COLO668 (cell line): ENCODE measurements around the gene CACNB4.
"Not testable (repeated sequence)": the region's sequence is repeated elsewhere in the genome, so short reads cannot be mapped to it uniquely, and the experiment has no call there.

Experiments used
- DNase-seq: peaks from one replicate; lab custom pipeline; 2025; ENCODE audit not compliant: unreplicated experiment; lab: John Stamatoyannopoulos, UW

Gene CACNB4

DNA sequence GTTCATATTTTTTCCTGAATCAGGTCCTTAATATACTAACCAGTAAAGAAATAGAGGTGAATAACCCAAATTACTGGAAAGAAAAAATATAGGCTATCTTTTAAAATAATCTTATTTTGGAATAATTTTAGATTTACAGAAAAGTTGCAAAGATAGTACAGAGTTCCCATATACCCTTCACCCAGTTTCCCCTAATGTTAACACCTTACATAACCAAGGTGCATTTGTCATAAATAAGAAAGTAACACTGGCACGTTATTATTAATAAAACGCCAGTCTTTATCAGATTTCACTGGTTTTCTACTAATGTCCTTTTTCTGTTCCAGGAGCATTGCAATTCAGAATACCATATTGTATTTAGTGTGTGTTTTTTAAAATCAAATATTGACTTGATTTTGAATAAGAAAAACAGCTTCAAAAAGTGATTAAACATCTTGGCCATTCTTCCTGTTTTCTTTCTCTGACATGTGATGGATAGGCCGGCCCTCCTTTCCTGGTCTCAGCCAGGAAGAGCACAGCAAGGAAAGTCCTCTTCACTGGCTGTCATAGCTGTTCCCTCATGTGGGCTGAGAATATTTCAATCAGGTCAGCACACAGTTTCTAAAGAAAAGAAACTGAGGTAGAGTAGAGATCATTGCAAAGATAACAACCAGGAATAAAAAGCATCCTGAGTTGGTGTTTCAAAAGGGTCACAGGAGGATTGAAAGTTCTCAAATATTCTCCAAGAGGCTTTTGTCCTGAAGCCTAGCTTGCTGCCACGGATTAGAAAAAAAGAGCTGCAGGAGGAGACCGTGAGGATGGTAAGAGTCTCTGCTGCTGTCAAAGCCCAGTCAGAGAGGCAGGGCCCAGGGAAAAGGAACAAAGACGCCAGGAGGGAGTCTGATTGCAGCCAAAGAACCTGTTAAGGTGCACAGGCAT is 191.3 kb downstream of the CACNB4 start:
- DNase-seq, result no peak

DNA sequence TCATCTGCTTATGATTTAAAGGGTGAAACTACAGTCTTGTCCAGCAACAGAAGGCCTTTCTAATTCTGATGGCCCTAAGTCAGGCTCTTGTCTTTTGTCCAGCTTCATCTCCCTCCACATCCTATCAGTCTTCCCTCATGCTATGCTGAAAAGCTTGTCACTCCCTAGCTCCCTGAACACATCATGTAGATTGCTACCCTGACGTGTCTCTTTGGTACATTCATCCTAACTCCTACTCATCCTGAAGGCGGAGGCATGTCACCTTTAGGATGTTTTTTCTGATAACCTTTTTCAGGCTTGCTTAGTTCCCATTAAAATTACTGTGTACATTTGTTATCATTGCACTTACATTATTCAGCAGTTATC is 192.2 kb downstream of the CACNB4 start:
- DNase-seq, result no peak

DNA sequence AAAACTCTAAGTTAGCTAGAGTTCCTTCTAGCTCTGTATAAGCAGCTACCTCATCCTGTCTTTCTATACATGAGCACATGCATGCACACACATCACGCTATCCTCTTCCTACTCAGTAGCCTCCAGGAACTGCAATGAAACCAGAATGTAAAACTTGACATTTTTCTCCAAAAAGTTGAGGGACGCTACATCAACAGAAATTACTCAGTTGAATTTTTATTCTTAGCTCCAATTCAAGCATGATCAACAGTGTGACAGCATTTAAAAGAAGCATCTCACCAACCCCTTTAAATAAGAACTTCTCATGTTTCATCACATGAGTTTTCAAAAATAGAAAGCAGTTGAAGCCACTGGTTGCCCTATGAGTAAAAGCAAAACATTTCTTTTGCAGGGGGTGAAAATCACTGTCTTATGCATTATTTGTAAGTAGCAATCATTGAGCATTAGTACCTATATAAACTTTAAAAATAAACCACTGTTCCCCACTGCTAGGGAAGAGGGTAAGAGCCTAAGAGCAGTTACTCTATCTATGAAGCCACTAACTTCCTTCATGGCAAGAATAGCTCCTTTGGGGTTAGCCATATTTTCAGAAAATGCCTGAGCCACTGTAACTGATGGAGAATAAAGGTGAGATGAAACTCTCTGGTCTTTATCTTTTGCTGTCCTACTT is 192.7 kb downstream of the CACNB4 start:
- DNase-seq, result no peak

DNA sequence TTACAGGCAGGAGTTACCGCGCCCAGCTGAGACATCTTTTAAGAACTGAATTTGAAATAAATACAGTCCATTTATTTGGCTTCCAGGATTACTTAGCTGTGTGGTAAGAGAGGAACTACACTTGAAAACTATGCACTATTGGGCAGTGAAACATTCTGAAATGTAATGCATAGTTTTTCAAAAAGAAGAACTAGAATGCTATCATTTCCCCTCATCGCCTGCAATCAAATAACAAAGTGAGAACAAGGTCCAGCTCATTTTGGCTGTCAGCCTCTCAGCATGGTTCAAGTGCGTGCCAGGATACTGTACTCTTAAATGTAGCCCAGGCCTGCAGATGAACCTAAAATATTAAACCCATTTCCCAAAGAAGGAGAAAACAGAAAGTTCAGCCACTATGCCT is 194.0 kb downstream of the CACNB4 start:
- no peak for DNase-seq

DNA sequence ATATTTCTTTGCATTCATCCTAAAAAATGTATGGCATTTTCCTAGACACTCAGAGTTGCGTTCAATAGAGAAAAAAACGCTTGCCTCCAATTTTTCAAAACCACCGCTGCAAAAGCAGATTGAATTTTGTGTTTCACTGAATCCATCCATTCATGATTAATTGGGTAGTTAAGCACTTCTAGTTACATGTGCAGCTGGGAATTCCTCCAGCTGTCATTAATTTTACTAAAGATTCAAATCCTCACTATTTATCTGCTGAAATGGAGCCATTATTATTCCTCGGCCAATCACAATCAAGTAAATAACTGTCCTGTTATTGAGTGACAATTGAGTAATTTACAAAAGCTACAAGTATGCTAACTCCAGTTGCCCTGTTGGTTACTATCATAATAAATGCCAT is 194.8 kb downstream of the CACNB4 start:
- no peak for DNase-seq

DNA sequence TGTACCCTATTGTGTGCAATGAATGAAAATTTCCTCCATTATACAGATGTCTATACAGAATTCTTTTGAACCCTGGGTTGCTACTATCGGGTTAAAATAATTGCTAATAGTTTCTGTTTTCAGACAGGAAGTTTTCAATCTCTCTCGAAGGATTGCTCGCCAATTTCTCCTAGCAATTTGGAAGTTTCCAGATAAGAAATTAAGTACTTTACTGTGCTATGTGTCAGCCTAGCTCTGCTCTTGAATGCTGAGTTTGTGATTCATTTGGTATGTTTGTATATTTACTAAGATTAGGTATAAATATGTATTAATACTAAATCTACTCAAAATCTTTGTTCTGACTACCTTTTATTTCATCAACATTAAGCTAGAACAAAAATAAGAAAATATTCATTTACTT is 196.0 kb downstream of the CACNB4 start:
- no peak for DNase-seq

DNA sequence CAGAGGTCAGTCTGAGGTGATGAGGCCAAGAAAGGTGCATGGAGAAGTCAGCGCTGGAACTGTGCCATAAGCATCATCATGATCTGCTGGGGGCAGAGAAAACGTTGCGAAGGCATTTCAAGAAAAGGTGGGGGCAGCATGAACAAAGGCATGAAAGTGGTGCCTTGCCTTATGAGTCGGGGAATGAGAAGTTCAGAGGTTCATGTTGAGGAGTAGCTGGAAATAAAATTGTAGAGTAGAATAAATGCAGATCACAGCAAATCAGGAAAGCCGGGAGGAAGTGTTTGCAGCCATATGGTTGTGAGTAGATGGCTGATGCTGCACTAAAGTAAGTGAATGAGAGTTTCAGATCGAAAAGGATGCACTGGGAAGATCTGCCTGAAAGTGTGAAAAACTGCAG is 198.5 kb downstream of the CACNB4 start:
- no peak for DNase-seq

DNA sequence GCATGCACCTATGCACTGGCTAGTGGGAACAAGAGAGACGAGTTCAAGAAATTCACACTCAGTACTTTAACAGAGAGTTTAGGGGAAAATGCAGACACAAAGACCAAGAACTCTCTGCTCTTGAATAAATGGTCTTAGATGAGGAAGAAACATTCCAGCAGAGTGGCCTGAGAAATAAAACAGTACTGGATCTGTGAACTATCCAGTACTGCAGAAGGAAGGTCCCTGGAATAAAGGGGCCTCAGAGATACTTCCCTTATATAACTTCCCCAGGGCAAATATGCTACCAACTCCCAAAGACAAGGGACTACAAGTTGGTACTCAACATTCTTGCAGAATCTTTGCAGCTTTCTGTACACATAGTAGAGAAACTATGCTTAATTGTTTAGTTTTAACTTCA is 199.7 kb downstream of the CACNB4 start:
- no peak for DNase-seq

DNA sequence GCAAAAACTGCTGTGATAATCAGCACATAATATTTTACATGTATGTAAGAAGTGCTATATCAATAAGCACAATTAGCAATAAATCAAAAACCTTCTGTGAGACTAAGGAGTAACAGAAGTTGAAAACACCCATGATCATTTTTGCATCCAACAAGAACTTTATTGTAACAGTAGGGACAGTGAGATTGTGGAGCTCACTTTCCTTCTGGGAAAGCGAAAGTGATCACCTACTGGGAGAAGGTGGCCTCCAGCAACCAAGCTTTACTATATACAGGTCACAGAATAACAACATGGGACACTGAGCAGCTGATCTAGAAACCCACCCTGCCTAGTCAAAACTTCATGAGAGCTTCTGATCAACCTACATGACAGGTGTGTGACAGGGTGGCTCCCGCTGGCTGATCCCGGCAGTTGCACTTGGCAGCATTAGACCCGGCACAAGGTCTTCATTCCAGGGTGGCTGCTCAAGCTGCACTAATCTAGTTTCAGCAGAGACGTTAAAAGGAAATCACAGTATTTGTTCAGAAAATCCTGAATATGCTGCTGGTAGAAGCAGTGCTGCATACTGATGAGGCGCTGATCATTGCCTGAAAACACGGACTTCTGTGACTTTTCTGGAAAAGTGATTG is 207.2 kb downstream of the CACNB4 start:
- DNase-seq, result no peak

DNA sequence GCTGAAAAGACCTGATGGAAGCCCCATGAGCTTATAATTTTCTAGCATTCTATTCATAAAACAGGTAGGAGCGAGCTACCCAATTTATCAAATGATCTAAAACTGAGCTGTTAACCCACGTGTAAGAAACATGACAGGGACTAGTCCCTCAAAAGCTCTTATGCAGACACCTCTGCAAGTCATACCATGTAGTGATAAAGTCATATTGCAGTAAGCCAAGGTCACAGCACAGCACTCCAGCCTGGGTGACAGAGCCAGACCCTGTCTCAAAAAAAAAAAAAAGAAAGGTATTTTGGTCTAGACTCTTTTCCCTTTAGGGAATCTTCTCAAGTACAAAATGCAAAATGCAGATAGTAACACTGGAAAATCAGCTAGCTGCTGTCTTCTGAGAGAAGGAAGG is 211.7 kb downstream of the CACNB4 start:
- DNase-seq, result no peak

DNA sequence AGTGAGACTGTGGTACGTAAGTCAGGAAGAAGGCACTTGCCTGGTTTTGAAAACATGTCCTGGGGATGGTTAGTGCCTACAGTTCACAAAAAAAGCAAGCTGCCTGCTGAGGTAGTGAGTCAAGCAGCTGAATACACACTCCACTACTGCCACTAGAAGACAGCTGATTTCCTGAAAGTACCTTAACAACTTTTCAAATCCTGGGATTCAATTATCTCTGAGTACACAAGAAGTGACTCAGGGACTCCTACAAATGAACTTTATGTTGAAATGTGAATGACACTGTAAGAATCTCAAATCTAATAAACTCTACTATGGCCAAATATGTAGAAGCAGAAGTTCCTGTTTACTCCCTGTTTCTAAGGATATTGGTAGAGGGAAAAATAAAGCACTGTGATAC is 212.6 kb downstream of the CACNB4 start:
- no peak for DNase-seq

DNA sequence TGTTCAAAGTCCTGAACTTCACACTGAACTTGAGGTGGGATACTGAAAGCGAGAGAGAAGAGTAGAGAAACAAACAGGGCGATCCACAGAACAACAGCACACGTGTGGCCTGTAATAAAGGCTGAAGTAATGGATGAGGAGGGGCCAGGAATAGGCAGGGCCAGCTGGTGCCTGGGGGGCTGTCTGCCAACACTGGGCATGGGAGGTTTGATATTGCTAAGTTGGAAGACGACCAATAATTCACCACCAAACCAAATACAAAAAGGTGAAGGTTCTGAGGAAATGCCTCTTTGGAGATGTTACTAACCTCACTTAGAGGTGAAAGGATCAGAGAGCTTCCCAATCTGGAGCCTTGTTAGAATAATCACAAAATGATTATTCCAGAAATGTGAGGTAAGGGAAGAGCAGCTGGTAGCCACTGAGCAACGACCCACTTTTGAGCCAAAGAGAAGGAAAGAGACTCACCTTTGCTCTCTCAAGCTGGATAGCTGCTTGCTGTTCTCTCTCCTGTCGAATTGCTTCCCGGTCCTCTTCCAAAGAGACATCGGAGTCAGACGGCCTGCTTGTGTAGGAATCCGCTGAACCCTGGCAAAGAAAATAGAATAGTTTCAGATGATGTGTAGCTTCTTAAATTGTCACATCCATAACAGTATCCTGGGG is 215.9 kb downstream of the CACNB4 start:
- DNase-seq, result no peak

DNA sequence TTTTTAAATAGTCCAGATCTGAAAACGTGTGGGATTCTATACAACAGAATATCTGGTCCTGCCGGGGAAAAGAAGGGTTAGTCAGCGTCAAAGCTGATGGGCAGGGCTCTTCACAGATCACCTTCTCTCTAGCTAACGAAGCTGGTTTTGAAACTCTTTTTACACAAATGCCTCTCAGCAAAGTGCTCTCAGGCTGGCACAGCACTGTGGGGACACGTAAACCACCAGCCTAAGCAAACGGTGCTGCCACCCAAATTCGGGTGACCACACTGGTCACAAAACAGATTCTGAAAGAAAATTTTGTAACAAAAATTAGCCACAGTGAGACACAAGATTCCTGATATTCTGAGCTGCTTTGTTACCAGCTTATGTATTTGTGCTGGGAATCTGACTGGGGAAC is 217.5 kb downstream of the CACNB4 start:
- no peak for DNase-seq

DNA sequence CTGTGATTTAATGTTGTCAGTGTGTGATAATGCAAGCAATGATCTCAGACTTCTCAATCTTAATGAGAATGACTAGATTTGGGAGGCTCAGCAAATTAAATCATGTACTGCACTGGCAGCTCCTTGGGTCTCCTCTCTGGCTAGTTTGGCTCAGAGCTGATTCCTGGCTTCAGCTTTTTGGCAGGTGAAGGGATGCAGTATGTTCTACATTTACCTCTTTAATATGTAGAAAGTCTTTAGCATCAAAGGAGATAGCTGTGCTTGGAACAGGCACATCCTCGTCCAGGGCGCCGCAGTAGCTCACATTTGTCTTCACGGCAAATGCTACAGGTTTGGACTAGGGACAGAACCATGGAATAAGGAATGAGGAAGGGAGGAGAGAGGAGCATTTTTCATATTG is 218.3 kb downstream of the CACNB4 start:
- no peak for DNase-seq

DNA sequence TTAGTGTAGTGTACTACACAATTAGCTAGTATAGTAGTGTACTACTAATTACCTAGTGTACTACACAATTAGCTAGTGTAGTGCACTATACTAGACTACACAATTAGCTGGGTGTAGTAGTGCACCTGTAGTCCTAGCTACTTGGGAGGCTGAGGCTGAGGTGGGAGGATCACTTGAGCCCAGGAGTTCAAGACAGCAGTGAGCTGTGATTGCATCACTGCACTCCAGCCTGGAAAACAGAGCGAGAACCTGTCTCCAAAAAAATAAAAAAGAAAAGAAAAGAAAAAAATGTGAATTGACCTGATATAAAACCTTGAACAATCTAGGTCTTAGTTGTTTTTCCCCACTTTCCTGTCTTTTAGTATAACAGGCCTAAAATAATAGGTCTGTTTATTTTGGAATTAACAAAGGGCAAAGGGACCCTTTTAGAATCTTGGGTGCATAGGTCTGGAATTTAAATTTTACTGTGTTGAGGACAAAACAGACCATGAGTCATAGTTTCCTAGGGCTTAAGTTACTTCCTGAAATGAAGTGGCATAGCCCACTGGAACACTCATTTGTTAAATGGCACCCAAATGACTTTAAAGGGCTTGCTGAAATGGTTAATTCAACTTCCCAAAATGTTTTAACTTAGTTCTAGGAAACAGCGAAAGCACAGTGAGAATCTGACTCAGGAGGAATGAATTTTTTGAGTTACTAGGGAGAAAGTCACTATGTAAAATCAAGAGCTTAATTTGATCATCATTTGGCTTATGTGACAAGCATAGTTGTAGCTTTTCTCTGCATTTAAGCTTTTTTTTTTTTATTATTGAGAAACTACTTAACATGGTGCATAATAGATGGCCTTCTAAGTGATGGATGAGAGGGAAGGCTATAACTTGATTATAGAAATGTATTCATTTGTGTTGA is 219.9 kb downstream of the CACNB4 start:
- no peak for DNase-seq

DNA sequence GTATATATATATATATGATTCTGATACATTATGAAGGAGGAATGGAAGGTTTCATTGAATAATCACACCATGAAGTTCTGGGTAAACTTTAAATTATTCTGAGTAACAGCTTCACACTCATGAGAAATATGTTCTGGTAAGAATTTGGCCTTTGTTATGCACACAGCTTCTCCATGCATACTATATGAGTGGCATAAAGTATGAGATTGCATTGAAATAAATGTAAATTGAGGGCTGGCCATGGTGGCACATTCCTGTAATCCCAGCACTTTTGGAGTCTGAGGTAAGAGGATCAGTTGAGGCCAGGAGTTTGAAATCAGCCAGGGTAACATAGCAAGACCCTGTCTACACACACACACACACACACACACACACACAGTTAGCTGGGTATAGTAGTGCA is 220.6 kb downstream of the CACNB4 start:
- DNase-seq, result no peak

DNA sequence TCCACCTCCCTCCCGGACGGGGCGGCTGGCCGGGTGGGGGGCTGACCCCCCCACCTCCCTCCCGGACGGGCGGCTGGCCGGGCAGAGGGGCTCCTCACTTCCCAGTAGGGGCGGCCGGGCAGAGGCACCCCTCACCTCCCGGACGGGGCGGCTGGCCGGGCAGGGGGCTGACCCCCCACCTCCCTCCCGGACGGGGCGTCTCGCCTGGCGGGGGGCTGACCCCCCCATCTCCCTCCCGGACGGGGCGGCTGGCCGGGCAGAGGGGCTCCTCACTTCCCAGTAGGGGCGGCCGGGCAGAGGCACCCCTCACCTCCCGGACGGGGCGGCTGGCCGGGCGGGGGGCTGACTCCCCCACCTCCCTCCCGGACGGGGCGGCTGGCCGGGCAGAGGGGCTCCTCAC is 223.2 kb downstream of the CACNB4 start:
- DNase-seq, result not testable (repeated sequence)

DNA sequence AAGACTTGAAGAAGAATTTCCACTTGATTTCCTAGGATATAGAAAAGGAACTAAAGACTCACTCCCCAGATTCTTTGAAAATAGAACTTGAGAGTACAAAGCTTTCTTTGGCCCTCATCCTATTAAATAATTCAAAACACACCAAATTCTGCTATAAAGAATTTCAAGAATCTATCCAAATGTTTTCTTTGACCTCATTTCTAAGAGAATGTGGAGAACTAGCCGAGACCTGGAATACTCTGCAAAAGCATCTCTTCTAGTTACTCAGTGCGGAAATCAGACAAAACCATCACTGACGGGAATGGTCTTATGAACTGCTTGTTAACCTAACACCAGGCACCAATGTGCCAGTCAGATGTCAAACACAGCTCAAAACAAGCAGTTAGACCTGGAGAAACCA is 226.4 kb downstream of the CACNB4 start:
- no peak for DNase-seq

DNA sequence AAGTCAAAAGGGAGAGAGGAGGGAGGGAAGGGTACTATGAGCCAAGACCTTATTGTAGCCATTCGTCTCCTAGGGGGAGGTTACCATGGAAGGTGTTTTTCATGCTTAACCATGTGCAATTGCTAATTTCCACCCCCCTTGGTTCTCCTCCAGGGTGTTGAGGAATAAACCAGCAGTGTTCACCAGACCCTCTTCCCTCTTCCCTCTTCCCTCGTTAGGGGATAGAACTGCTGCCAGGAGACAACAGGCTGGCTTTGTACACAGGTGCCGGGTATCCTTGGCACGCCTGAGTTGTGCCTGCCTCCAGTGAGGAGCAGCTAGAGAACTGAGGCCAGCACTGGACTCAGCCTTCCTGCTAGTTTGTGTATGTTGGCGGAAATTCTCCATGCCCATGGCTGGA is 229.6 kb downstream of the CACNB4 start:
- no peak for DNase-seq

DNA sequence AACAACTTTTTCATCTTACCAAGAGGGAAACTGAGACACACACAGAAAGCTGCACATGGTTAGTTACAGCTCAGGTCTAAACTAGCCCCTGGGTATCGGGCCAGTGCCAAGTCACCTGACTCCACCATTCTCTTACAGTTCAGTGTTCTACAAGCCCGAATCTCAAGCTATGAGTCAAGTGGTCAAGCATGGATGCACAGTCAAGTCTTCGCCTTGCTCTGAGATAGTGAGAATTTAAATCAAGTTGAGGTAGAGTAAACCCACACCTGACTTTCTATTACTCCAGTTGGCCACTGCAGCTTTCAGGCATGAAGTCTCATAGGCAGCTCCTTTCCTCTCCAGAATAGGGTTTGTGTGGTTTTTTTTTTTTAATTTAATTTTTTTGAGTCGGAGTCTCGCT is 236.1 kb downstream of the CACNB4 start:
- DNase-seq, result no peak

DNA sequence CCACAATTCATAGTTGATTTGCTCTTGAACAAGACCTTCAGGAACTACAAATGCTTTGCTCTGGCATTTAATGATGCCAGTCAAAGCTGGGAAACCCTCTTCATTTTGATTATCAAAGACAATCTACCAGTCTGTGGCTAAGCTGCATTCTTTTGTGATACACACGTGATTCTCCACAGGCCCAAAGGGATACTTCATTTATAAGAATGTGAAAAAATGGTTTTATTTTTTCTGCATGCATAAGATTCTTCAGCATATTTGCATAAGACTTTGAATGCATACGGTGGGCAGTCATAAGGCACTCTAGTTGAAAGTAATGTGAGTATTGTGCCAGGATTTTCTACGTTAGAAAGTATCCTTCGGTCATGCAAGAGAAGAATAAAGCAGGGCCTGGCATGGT is 237.7 kb downstream of the CACNB4 start:
- no peak for DNase-seq
